Measurements from ENCODE around the gene FAM219A.

- no peak for TF ChIP-seq ZFP37 (tag by site-specific recombination; IDR thresholded peaks at IDR 0.05)
- TF ChIP-seq CTCF (tag by site-specific recombination; IDR thresholded peaks at IDR 0.05) = no peak
Measured at GRCh38 chr9:34464571-34464970, 6.2 kb upstream of the FAM219A start.

Data from HEK293 (cell line).